ENCODE data around the gene FBXW11.

The FBXW11 gene

DNA sequence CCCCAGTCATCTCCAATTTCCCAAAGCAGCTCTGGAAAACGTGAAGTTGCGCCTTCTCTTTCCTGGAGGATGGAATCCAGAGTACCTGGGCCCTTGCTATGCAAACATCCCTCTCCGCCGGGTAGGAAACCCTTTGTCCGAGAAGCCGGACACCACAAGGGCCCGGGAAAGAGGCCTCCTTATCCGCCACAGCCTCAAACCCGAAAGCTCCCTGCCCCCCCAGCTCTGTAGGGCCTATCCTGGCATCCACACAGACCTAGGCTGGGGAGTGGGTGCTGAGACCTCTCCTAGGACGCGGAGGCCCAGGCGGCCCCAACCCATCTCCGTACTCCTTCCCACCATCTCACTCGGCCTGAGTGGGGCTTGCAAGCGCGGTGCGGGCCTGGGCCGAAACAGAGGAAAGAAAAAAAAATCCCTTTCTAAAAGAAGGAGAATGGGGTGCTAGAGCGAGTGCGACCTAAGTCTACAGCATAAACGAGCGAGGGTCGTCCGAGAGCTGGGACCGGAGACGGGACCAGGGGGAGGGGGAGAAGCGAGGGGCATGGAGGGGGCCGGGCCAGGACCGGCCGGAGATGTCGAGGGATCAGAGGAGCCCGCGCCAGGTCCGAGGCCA lies 624 bp downstream of the FBXW11 start:
- Histone ChIP-seq H3K36me3 (ENCODE audit: control insufficient read depth, insufficient read depth, low read length) (no peaks in the 10 kb centered on the region; the same call in 1 of the 2 replicates), H3K27me3 (replicated peaks; ENCODE audit: control insufficient read depth, insufficient read depth, low read length) (no peaks in the 10 kb centered on the region), H3K4me3 (replicated peaks; ENCODE audit: low read depth, low read length) (peak overlapping the region; percentile 94)
- no peak for DNase-seq (ENCODE audit: extremely low read depth, insufficient read length)
- TF ChIP-seq CTCF (IDR thresholded peaks at IDR 0.05; ENCODE audit: insufficient read depth, low read length, poor library complexity, severe bottlenecking): no peak

DNA sequence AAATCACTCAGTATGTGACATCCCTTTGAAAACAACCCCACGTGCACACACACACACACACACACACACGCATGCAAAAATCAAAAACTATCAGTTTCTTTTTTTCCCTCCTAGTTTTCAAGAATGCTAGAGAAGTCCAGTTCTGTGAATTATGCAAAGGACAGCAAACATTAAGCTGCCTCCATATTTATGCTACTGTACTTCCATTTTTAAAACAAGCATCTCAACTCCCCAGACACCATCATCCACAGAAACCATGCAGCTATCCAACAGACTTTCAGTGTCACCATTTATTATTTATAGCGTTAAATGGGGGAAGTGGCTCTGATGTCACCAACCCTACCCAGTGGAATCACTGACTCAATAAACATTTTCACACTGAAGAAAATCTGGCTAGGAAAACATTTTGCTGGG lies 1.6 kb downstream of the FBXW11 start:
- no peak for TF ChIP-seq CTCF (IDR thresholded peaks at IDR 0.05; ENCODE audit: insufficient read depth, low read length, poor library complexity, severe bottlenecking)
- peak overlapping the region; percentile 94 for H3K4me3 ChIP-seq (replicated peaks; ENCODE audit: low read depth, low read length)
- DNase-seq (ENCODE audit: extremely low read depth, insufficient read length): peak; percentile 36
- H3K27me3 ChIP-seq (replicated peaks; ENCODE audit: control insufficient read depth, insufficient read depth, low read length): no peaks in the 10 kb centered on the region
- H3K36me3 ChIP-seq (ENCODE audit: control insufficient read depth, insufficient read depth, low read length): no peaks in the 10 kb centered on the region; the same call in 1 of the 2 replicates

DNA sequence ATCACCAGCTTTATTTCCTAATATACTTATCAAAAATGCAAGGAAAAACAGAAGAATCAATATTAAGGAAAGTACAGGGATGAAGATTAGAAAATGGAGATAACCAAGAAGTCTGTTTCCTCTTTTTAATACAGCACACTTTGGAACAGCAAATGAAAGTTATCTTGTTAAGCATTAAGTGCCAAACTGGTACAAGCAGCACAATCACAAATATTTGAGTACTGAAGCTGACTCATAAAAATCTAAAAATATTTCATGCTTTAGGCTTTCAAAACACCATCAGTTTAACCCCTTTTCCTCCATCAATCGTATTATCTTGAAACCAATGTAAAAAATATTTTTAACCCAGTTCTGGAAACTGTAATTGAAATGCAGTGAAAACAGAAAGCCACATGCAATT lies 2.7 kb downstream of the FBXW11 start:
- no peak for TF ChIP-seq CTCF (IDR thresholded peaks at IDR 0.05; ENCODE audit: insufficient read depth, low read length, poor library complexity, severe bottlenecking)
- DNase-seq (ENCODE audit: extremely low read depth, insufficient read length): peak; percentile 20
- Histone ChIP-seq H3K27me3 (replicated peaks; ENCODE audit: control insufficient read depth, insufficient read depth, low read length) (no peaks in the 10 kb centered on the region), H3K36me3 (ENCODE audit: control insufficient read depth, insufficient read depth, low read length) (no peaks in the 10 kb centered on the region; the same call in 1 of the 2 replicates), H3K4me3 (replicated peaks; ENCODE audit: low read depth, low read length) (no peak overlapping the region)

DNA sequence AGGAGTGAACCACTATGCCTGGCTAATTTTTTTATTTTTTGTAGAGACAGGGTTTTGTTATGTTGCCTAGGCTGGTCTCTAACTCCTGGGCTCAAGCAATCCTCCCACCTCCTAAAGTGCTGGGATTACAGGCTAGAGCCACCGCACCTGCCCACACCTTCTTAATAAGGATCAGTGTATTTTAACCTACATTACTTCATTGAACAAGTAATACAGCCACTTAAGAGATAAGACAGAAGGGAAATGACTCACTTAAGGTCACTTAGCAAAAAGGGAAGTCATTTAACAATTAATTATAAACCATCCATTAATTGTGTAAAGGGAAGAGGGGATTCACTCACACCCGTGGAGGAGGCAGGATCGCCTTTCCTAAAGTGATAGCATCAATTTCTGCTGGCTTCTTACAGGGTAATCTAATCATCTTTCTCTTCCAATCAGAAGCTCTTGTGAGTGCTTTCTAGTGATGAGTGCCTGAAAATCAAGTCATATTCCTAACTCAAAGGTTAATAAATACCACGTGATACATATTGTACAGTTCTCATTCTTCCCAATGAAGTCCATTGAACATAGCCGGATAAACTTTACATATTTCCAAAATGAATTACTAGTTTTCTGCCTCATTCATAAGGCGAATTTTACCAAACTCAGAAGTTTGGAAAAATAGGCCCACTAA lies 3.5 kb downstream of the FBXW11 start:
- no peaks in the 10 kb centered on the region for H3K27me3 ChIP-seq (replicated peaks; ENCODE audit: control insufficient read depth, insufficient read depth, low read length)
- DNase-seq (ENCODE audit: extremely low read depth, insufficient read length): peak; percentile 26
- TF ChIP-seq CTCF (IDR thresholded peaks at IDR 0.05; ENCODE audit: insufficient read depth, low read length, poor library complexity, severe bottlenecking): no peak
- H3K4me3 ChIP-seq (replicated peaks; ENCODE audit: low read depth, low read length): no peak overlapping the region
- H3K36me3 ChIP-seq (ENCODE audit: control insufficient read depth, insufficient read depth, low read length): no peaks in the 10 kb centered on the region; the same call in 1 of the 2 replicates

- TF ChIP-seq CTCF (IDR thresholded peaks at IDR 0.05; ENCODE audit: insufficient read depth, low read length, poor library complexity, severe bottlenecking): peak; percentile 59
- Histone ChIP-seq H3K36me3 (ENCODE audit: control insufficient read depth, insufficient read depth, low read length) (no peaks in the 10 kb centered on the region; the same call in 1 of the 2 replicates), H3K27me3 (replicated peaks; ENCODE audit: control insufficient read depth, insufficient read depth, low read length) (no peaks in the 10 kb centered on the region), H3K4me3 (replicated peaks; ENCODE audit: low read depth, low read length) (no peak overlapping the region)
- no peak for DNase-seq (ENCODE audit: extremely low read depth, insufficient read length)
Measured at GRCh38 chr5:172002310-172002709, 4.1 kb downstream of the FBXW11 start.

Data from GM06990 (cell line).